ENCODE measurements around the gene ITGAL.

ITGAL gene

DNA sequence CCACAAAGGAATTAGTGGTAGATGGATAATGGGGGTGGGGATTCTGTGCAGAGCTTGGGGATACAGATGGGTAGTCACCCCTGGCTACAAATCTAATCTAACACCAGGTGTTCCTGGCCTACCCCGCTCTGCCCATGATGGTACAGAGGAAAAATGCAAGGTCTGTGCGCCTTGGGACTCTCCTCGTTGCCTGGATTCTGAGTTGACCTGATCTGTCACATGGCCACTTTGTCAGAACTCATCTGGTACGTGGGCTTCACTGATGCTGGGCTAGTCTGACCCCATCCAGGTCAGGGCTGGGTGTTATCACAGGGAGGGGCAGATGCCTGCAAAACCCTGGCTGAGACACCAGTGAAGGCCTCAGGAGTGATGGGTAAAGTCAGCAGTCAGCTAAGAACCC lies 80.4 kb downstream of the ITGAL start:
- no peak for DNase-seq

DNA sequence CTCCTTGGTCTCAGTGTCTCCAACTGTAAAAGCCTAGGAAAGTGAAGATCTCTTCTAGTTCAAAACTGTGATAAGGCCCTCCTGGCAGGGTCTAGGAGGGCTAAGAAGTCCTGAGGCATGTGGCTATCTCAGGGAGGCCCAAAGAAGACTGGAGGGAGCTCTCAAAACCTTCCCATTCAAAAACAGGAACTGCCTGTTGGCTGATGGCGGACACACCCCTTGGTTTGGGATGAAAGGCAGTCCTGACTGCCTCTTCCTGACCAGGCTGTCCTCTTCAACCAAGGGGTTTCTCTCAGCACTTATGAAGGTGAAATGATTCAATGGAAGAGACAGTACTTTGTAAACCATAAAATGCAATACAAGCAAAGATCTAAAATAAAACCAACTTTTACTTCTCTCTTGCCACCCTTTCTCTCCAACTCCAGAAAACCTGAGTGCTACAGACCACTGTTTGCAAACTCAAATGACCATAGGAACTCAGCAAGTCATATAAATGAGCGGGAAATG lies 80.9 kb downstream of the ITGAL start:
- DNase-seq, result no peak

DNA sequence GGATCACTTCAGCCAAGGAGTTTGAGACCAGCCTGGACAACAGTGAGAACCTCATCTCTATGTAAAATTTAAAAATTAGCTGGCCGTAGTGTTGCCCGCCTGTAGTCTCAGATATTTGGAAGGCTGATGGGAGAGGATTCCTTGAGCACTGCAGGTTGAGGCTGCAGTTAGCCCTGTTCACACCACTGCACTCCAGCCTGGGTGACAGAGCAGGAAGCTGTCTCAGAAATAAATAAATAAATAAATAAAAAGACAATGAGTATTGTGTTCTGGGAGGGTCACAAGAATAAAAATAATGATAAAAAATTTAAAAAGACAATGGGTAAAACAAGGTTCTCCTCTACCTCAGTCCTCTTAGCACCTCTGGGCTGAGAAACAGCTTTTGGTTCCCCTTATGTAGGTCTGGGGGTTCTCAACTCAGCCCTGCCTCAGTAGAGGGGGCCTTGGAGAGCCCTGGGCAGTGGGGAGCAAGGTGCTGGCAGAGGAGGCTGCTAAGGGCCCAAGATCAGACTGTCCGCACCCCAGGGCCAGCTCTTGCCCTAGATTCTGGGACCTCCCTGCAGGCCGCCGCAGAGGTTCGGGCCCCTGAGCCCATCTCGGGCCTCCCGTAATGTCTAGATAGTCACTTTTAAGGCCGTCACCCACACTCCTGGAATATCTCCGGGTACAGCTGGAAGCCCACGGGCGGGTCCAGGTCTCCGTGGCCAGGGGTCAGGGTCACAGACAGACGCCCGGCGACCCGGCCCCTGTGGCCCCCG lies 82.2 kb downstream of the ITGAL start:
- DNase-seq, result no peak

DNA sequence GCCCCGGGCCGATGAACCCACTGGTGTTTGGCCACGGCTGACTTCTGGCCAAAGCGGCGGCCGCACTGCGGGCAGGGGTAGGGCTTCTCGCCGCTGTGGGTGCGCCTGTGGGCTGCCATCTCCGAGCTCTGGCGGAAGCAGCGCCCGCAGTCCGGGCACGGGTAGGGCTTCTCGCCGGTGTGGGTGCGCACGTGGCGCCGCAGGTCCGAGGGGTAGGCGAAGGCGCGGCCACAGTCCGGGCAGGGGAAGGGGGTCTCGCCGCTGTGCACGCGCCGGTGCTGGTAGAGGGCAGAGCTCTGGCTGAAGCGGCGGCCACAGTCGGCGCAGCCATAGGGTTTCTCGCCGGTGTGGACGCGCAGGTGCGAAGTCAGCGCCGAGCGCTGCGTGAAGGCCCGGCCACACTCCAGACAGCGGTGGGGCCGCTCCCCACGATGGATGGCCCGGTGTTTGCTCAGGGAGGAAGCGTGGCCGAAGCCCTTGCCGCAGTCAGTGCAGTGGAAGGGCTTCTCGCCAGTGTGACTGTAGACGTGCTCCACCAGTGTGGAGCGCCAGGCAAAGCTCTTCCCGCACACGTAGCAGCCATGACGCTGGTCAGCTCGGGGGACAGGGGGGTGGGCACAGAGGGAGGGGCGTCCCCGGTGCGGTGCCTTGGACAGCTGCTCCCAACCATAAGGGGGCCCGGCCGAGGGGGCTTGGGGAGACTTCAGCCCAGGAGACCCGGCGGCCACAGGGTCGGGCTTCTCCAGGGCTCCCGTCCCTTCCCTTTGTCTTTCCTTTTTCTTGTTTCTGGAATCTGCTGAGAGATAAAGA lies 83.0 kb downstream of the ITGAL start:
- no peak for DNase-seq

DNA sequence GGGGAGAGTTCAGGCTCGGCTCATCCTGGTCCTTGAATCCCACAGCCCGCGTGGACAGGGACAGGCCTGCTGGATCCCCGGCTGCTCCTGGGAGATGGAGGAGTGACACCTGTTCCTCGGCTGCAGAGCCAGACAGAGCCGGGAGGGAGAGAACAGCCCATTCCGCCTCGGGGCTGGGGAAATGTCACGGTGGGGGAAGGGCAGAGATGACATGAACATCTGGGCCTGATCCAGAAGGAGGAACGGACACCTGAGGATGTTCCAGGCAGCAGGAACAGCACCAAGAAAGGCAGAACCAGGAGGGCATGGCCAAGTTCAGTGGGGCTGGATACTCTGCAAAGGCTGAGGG lies 83.6 kb downstream of the ITGAL start:
- no peak for DNase-seq

DNA sequence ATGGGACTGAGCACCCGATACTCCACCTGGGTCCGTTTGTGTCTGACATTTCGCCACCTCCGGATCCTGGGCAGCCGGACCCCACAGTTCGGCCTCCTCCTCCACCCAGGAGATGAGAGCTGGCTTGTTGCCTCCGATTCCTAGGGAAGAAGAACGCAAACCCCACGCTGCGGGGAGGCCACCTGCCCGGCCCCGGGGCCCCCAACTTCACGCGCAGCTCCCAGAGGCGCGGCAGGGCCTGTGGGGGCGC lies 85.1 kb downstream of the ITGAL start:
- no peak for DNase-seq

DNA sequence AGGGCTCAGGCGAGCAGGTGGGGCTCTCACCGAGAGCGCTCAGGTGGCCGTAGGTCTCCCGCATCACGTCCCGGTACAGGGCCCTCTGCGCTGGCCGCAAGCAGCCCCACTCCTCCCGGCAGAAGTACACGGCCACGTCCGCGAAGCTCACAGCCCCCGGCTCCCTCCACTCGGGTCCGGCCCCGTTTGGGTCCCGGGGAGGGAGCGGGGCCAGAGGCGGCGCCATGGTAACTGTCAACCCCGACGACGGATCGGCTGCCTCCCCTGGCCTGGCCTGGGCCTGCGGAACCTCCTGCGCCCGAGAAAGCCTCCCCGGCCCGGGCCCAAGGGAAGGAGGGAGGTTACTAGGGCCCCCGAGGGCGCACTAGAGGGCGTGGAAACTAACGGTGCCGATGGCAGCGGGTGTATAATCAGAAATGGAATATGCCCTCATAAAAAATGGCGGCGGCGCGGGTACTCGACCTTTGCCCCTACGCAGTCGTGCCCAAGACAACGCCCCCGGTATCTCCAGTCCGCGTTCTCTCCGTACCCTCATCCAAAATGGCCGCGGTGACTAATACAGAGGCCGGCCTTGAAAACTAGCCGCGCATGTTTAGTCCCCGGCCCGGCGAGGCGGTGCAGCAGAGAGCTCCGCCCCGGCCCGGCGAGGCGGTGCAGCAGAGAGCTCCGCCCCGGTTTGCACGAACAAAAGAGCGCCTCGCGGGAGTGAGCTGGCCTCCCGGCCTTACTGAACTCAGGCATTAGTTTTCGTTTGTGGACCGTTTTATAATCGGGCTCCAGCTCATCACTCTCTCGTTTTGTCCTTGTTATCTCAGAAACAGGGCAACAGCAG lies 85.6 kb downstream of the ITGAL start, which contains the start of gene ZNF764:
ZNF764 (minus strand) TSS at position 418 of the 832 bp plus-strand sequence; CDS start at position 226, 192 bp downstream.
- peak; percentile 97 for DNase-seq

DNA sequence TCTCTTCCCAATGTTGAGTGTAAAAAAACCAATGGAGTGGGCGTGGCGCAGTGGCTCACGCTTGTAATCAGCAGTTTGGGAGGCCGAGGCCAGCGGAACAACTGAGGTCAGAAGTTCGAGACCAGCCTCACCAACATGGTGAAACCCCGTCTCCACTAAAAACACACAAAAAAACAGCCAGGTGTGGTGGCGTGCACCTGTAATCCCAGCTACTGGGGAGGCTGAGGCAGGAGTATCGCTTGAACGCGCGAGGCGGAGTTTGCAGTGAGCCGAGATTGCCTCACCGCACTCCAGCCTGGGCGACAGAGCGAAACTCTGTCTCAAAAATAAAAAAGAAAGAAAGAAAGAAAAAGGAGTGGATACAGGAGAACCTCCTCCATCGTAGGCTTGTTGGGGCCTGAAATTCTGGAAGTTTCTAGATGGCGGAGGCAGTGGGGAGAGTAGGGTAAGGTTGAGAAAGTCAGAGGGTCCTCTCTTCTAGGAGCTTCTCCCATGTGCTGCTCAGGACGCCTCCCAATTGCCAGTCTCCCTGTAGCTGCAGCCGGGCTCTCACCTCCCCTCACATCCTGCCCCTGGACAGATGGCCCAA lies 86.3 kb downstream of the ITGAL start:
- no peak for DNase-seq

DNA sequence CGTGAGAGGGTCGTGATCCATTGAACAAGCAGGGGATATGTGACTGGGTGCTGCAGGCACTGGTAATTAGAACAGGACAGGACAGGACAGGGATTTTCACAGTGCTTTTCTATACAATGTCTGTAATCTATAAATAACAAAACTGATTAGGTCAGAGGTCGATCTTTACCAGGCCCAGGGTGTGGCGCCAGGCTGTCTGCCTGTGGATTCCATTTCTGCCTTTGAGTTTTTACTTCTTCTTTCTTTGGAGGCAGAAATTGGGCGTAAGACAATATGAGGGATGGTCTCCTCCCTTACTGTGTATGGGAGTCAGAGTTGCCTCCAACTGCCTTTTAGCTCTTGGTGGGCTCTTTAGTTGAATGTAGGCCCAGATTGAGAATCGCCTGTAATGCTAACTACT lies 87.1 kb downstream of the ITGAL start:
- no peak for DNase-seq

DNA sequence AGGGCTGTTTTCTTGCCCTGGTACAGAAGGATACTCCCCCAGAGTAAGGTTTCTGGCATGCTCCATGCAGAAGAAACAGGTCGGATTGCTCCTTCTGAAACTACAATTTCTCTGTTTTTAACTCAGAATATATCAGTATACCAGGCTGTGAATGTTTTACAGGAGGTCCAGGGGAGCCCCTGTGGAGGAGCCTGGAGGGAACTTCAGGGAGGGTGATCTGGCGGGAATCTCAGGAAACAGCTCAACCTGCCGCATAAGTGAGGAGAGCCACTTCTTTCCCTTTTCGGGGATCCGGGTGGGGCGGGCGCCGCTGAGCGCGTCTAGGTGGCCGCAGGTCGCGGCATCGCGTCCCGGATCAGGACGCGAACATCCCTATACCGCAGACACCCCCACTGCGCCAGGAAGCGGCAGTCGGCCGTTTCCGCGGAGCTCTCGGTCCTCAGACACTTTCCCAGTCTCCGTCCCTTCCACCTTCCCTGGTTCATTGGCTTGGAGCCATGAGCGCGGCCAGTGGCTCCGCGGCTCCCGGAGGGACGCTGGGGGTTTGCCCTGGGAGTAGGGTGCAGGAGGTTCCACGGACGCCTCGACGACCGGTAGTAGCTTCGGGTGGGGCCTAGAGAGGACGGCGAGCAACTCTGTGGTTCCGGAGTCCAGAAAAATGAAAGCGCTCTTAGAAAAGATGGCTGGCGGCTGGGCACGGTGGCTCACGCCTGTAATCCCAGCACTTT lies 88.7 kb downstream of the ITGAL start:
- DNase-seq, result peak; percentile 17

DNA sequence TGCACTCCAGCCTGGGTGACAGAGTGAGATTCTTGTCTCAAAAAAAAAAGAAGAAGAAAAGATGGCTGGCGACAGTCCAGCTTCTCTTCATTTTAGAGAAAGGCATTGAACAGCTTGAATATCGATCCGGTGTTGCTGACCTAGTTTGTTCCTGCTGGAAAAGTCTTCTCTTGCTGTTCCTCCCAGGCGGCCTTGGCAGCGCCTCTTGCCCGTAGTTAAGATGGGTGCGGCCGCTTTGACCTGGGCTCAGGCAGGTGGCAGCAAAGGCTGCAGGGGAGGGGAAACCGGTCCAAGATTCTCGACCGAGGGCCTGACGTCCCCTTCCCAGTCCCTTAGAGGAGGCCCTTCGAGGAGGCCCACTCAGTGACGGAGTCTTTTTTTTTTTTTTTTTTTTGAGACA lies 89.5 kb downstream of the ITGAL start:
- no peak for DNase-seq

DNA sequence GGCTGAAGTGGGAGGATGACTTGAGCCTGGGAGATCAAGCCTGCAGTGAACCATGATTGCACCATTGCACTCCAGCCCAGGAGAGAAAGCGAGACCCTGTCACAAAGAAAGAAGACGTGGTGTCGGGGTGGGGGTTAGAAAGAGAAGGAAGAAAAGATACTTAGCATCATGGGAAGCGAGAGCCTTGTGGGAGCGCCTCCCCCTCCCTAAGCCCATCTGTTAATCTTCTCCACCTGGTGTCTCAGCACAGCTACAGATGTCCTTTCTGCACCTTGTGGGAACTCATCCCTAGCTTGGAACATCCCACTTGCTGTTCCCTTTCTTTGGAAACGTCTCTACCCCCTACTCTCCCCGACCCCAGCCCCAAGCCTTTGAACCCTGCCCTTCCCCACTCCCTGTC lies 93.0 kb downstream of the ITGAL start:
- no peak for DNase-seq

DNA sequence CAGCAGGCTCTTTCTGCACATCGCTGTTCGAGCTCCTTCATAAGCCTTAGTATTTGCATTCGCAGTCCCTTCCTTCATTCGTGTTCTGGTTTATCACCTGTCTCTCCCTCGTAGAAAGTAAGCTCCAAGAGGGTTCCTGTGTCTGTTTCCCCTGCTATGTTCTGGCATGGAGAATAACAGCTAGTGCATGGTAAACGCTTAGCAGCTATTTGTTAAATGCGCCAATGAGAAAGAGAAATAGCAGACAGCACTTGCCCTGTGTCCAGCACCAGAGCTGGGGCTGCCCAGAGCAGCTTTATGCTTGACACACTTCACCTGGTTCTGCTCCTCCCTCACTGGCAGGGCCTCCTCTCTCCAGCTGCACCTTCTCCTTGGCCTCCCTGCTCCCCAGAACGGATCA lies 93.4 kb downstream of the ITGAL start:
- no peak for DNase-seq

DNA sequence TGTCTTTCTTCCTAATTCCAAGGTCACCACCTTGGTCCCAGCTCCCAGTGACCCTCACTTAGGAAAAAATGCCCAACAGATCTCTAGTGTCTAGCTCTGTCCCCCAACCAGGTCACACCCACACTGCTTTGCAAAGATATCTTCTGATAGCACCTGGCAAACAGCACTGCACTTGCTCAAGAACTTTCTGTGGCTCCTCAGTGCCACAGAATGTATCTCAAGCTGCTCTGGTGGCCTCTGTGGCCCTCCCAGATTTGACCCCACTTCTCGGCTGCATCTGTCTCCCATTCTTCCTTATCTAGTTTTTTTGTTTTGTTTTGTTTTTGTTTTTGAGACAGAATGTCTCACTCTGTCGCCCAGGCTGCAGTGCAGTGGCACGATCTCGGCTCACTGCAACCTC lies 94.0 kb downstream of the ITGAL start:
- no peak for DNase-seq

DNA sequence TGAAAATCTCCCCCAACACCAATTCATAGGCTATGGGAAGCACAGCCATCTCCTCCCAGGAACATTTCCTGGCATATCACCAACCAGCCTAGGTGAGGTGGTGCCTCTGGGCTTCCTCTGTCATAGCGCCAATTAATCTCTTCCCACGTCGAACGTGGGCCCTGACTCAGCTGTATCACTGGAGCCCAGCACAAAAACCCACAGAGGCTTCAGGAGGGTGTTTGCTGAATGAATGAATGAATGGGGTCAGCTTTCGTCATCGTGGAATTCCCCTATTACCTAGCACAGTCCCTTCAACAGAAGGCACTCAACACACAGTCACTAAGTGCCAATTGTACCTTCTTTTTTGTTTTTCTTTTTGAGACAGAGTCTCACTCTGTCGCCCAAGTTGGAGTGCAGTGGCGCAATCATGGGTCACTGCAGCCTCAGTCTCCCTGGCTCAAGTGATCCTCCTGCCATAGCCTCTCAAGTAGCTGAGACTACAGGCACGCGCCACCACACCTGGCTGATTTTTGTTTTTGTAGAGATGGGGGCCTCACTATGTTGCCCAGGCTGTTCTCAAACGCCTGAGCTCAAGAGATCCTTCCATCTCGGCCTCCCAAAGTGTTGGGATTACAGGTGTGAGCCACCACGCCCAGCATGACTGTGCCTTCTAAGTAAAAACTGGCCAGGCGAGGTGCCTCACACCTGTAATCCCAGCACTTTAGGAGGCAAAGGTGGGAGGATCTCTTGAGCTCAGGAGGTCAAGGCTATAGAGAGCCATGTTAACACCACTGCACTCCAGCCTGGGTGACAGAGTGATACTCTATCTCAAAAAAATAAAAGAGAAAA lies 94.8 kb downstream of the ITGAL start:
- DNase-seq, result peak; percentile 82

DNA sequence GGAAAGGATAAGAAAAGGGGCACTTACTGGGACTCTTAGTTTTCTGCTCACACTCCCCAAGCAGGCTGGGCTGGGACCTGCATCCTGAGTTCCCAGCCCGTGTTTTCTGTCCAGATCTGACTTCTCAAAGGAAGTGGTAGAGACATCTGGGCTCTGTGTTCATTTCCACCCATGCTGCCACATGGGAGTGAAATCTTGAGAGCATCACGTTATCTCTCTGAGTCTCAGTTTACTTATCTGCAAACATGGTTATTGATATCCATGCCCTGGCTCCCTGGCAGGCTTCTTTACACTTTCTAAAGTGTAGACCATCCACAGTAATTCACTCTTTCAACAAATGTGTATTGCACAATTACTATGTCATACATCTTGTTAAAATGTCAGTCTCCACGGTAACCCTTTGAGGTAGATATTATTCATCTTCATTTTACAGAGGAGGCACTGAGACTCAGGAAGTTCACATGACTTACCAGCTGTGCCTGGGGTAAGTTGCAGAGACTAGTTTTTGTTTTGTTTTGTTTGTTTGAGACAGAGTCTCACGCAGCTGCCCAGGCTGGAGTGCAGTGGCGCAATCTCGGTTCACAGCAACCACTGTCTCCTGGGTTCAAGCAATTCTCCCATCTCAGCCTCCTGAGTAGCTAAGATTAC lies 95.6 kb downstream of the ITGAL start:
- peak; percentile 60 for DNase-seq

DNA sequence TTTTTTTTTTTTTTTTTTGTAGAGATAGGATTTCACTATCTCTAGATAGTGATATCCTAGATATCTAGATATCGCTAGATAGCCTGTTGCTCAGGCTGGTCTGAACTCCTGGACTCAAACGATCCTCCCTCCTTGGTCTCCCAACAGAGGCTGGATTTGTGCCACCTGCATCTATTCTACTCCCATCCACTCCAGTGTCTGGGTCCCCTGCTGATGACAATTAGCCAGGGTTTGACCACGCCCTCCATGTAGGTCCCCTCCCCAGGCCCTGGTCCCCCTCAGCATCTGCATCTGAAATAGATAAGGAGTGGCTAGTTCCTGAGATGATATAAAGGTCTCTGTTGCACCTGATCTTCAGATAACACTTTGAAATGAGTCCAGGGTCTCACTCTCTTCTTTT lies 96.7 kb downstream of the ITGAL start:
- no peak for DNase-seq

DNA sequence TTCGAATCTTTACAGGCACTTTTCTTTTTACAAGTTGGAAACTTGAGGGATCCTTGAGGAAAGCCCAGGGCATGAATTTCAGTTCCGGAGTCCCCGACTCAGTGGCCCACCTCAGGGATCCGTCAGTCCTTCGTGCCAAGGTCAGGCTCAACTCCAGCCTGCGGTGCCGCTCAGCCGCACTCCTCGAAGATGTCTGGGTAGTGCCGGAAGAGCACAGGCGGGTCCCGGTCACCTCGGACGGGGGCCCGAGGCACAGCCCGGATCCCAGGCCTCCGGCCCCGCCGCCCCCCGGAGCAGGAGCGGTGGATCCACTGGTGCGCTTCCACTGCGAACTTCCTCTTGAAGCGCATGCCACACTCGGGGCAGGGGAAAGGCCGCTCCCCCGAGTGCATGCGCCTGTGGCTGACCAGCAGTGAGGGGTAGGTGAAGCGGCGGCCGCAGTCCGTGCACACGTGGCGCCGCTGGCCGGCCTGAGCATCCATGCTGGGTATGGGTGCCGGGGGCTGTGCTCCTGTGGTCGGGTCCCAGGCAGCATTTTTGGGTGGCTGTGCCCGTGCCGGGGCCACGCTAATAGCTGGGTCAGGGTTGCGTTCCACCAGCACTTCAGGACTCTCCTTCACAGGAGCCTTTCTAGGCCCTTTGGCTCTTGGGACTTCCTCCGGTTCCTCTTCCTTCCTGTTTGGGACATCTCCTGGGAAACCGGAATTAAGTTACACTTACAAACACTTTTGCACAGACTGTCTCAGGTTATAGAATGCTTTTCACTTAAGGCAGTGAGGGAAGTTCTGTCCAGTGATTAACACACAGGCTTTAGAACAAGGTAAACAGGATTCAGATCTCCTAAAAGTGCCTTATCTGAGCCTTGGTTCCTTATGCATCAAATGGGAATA lies 97.4 kb downstream of the ITGAL start:
- no peak for DNase-seq

DNA sequence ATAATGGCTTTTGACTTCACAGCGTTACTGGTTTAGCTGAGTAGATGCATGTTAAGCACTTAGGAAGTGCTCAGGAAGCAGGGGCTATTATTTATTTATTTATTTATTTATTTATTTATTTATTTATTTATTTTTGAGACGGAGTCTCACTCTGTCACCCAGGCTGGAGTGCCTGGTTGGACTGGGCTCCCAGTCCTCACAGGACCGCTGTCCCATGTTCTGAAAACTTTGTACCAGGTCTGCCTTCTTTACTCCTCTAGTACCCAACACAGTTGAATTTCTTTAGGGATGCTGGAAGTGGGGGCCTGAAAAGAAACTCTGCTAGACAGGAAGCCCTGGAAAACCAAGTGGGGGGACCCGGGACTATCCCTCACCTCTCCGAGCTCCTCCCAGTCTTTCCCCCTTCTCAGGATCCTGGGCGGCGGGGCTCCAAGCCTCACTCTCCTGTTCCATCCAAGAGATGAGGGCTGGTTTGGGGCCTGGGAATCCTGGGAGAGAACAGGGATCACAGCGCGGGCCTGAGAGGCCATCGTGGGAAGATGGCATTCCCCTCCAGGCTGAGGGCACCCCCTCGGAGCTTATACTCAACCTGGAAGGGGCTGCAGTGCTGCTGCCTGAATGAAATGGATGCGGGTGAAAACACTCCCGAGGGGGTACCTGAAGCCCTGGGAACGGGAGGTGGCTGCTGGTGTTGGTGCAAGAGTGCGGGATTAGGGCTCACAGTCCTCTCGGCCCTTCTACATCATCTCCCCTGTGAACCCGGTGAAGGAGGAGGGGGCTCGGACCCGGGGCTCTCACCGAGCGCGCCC lies 98.3 kb downstream of the ITGAL start:
- DNase-seq, result no peak
